PC-3 (cell line): ENCODE results near the gene CD28. TPM values are rescaled to one million over a fixed set of nuclear protein-coding genes. Genes with fewer than 3 reads are reported as not detected.
A peak's percentile ranks its signal among the peaks of the same experiment; 100 is the strongest.

Experiments
- ATAC-seq: fragments of 200-7000 bp; cut with Tn5 transposase; 2 replicates; pipeline ENCODE4 v1.9.1; 2020; ENCODE audit warnings: mild to moderate bottlenecking, moderate library complexity
- BruUV-seq: library from RNA; stranded (reverse); fragments of 400-500 nt; replicated peaks from 2 replicates; lab custom pipeline; 2021; lab: Mats Ljungman, UMichigan
- CTCF ChIA-PET: fragments of 300-600 bp; sonication (Branson Sonifier 250); formaldehyde crosslinking; loops from one replicate; lab custom pipeline; 2022; ENCODE audit warnings: antibody characterized with exemption; lab: Charles Lee
- POLR2A ChIA-PET: fragments of 300-600 bp; sonication (Branson Sonifier 250); formaldehyde crosslinking; loops from one replicate; lab custom pipeline; 2022; ENCODE audit warnings: antibody characterized with exemption; ENCODE audit not compliant: unreplicated experiment; lab: Charles Lee
- DNase-seq: peaks from one replicate; pipeline ENCODE4 v3.0.0-alpha.2; 2015
- H2AFZ ChIP-seq: fragments of 300-600 bp; sonication (generic); 2 replicates; pipeline ENCODE4 v1.6.0; 2016; ENCODE audit warnings: antibody characterized with exemption, low read length
- H3F3A ChIP-seq: fragments of 300-600 bp; sonication (generic); one replicate; pipeline ENCODE4 v1.6.0; 2017; ENCODE audit warnings: antibody characterized with exemption, low read length, control low read depth, mild to moderate bottlenecking; ENCODE audit not compliant: unreplicated experiment
- H3K27ac ChIP-seq: fragments of 300-600 bp; sonication (generic); 2 replicates; pipeline ENCODE4 v1.5.1; 2016; ENCODE audit warnings: mild to moderate bottlenecking, low read length
- H3K27me3 ChIP-seq: fragments of 300-600 bp; sonication (generic); 2 replicates; pipeline ENCODE4 v1.6.1; 2016; ENCODE audit warnings: low read length, mixed read lengths
- H3K36me3 ChIP-seq: fragments of 300-600 bp; sonication (generic); 2 replicates; pipeline ENCODE4 v1.6.1; 2016; ENCODE audit warnings: low read depth, mixed run types, low read length, mixed read lengths
- H3K4me1 ChIP-seq: fragments of 300-600 bp; sonication (generic); 2 replicates; pipeline ENCODE4 v1.5.1; 2016; ENCODE audit warnings: low read length; ENCODE audit not compliant: insufficient read depth
- H3K4me2 ChIP-seq: fragments of 300-600 bp; sonication (generic); 2 replicates; pipeline ENCODE4 v1.6.0; 2016; ENCODE audit warnings: low read length
- H3K4me3 ChIP-seq: fragments of 300-600 bp; sonication (generic); 2 replicates; pipeline ENCODE4 v1.5.1; 2016; ENCODE audit warnings: mild to moderate bottlenecking, low read length, mixed read lengths
- H3K79me2 ChIP-seq: fragments of 300-600 bp; sonication (generic); 2 replicates; pipeline ENCODE4 v1.6.1; 2017; ENCODE audit warnings: low read length, mixed read lengths
- H3K9ac ChIP-seq: fragments of 300-600 bp; sonication (generic); 2 replicates; pipeline ENCODE4 v1.6.0; 2016; ENCODE audit warnings: mild to moderate bottlenecking, low read length
- H3K9me2 ChIP-seq: fragments of 300-600 bp; sonication (generic); replicated peaks from 2 replicates; pipeline ENCODE4 v1.6.1; 2016; ENCODE audit warnings: mixed run types, low read length, mixed read lengths
- H3K9me3 ChIP-seq: fragments of 300-600 bp; sonication (generic); 2 replicates; pipeline ENCODE4 v1.6.1; 2016; ENCODE audit warnings: low read length, mixed read lengths
- H4K20me1 ChIP-seq: fragments of 300-600 bp; sonication (generic); 2 replicates; pipeline ENCODE4 v1.6.1; 2016; ENCODE audit warnings: low read length, mixed read lengths
- EZH2 ChIP-seq: fragments of 300-600 bp; sonication (generic); IDR thresholded peaks from one replicate; pipeline ENCODE4 v1.6.1; 2017; ENCODE audit warnings: antibody characterized with exemption, mild to moderate bottlenecking, low read length; ENCODE audit not compliant: unreplicated experiment
- EZH2phosphoT487 ChIP-seq: fragments of 300-600 bp; sonication (generic); IDR thresholded peaks from 2 replicates; pipeline ENCODE4 v1.6.1; 2018; ENCODE audit warnings: mild to moderate bottlenecking, antibody characterized with exemption, low read length, borderline replicate concordance
- intact Hi-C: fragments of 100-400 bp; cut with micrococcal nuclease; formaldehyde crosslinking; loops from 2 replicates; pipeline ENCODE4 v1.9.0; 2023
- total RNA-seq: library from RNA; depleted of rRNA; stranded (reverse); fragments of >200 nt; gene quantifications from 2 replicates; pipeline ENCODE4 v1.2.3, GENCODE V29; 2014
- TF ChIP-seq, protein P1 (sequence below): fragments of 300-600 bp; sonication (generic); conservative IDR thresholded peaks from 2 replicates; pipeline ENCODE4 v1.5.1; 2017; ENCODE audit warnings: antibody characterized with exemption, low read depth, mild to moderate bottlenecking, low read length

Gene CD28
- total RNA-seq, 1 experiment from 2014 or later, result not detected

DNA sequence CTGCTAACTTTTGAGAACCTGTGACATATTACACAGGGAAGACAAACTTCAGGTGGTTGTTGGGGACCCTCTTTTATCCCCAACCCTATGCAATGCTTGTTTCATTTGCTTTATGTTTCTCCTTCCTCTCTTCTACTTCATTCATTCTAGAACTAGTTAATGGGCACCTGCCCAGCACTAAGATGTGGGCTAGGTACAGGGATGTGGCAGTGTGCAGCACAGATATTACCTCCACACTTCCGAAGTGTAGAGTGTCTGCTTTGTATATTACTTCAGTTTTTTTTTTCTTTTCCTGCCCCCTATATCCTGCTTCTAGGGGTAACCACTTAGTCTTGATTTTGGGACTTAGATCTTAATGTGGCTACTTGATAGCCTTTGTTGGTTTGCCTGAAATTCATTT, 35.1 kb downstream of the CD28 start:
- Histone ChIP-seq H3K4me1 (peaks cover 23% of the 10 kb centered on the region), H3F3A (no peaks in the 10 kb centered on the region), H3K9ac (no peak overlapping the region), H3K27ac (no peak overlapping the region), H3K4me3 (no peak overlapping the region), H3K36me3 (no peaks in the 10 kb centered on the region), H2AFZ (no peak overlapping the region), H3K4me2 (no peak overlapping the region), H3K27me3 (no peaks in the 10 kb centered on the region), H3K9me3 (no peaks in the 10 kb centered on the region), H3K9me2 (no peaks in the 10 kb centered on the region), H4K20me1 (no peaks in the 10 kb centered on the region), H3K79me2 (no peaks in the 10 kb centered on the region)
- TF ChIP-seq, protein P1, sequence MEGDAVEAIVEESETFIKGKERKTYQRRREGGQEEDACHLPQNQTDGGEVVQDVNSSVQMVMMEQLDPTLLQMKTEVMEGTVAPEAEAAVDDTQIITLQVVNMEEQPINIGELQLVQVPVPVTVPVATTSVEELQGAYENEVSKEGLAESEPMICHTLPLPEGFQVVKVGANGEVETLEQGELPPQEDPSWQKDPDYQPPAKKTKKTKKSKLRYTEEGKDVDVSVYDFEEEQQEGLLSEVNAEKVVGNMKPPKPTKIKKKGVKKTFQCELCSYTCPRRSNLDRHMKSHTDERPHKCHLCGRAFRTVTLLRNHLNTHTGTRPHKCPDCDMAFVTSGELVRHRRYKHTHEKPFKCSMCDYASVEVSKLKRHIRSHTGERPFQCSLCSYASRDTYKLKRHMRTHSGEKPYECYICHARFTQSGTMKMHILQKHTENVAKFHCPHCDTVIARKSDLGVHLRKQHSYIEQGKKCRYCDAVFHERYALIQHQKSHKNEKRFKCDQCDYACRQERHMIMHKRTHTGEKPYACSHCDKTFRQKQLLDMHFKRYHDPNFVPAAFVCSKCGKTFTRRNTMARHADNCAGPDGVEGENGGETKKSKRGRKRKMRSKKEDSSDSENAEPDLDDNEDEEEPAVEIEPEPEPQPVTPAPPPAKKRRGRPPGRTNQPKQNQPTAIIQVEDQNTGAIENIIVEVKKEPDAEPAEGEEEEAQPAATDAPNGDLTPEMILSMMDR, result no peak
- TF ChIP-seq EZH2phosphoT487 (no peak), EZH2 (no peak)
- DNase-seq (no peak), ATAC-seq (no peak)
- CTCF ChIA-PET, result no interaction called here
- no TSS peak for BruUV-seq
- intact Hi-C loops, result no loop called here
- POLR2A ChIA-PET, result interaction anchor here (0.6 kb wide), 1 partner anchor 42 kb away, joined by 3 read pairs; no protein-coding TSS in a partner anchor

GRCh38 chr2:203743441-203743981, 37.1 kb downstream of the CD28 start:
- Histone ChIP-seq H3K27me3 (no peaks in the 10 kb centered on the region), H3F3A (no peaks in the 10 kb centered on the region), H3K27ac (no peak overlapping the region), H3K79me2 (no peaks in the 10 kb centered on the region), H3K4me2 (peak overlapping the region; percentile 26), H3K9ac (no peak overlapping the region), H3K9me3 (no peaks in the 10 kb centered on the region), H3K4me3 (no peak overlapping the region), H4K20me1 (no peaks in the 10 kb centered on the region), H2AFZ (peak overlapping the region; percentile 43; the same call in 1 of the 2 replicates), H3K9me2 (no peaks in the 10 kb centered on the region), H3K36me3 (no peaks in the 10 kb centered on the region), H3K4me1 (peaks cover 13% of the 10 kb centered on the region)
- BruUV-seq, result no TSS peak
- ChIA-PET POLR2A (no interaction called here), CTCF (no interaction called here)
- intact Hi-C loops, result no loop called here
- ATAC-seq (no peak), DNase-seq (no peak)
- TF ChIP-seq EZH2 (no peak), EZH2phosphoT487 (no peak)
- TF ChIP-seq, protein P1, result no peak

DNA sequence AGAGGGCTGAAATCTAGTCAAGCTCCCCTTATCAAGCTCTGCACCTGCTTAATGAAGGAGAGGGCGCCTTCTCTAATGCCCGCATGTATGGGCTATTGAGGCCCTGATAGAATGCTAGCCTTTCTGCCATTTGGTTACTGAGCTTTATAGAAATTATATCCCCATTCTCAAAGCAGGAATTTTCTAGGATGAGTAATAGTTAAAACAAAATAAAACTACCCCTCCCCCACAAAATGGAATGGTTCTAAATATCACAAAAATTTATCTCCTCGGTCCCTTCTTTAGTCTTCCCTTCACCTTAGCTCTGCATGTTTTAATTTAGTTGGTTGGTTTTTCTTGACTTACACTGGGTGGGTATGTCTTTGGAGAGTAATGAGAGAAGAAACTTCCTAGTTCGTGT, 37.7 kb downstream of the CD28 start:
- ChIA-PET CTCF (no interaction called here), POLR2A (no interaction called here)
- no peaks in the 10 kb centered on the region for H3F3A ChIP-seq
- no peaks in the 10 kb centered on the region for H3K36me3 ChIP-seq
- no peaks in the 10 kb centered on the region for H3K79me2 ChIP-seq
- DNase-seq (peak; percentile 53), ATAC-seq (peak; percentile 40)
- no peak overlapping the region for H3K9ac ChIP-seq
- H3K27ac ChIP-seq, result no peak overlapping the region
- intact Hi-C loops, result no loop called here
- peak overlapping the region; percentile 43; the same call in 1 of the 2 replicates for H2AFZ ChIP-seq
- BruUV-seq, result no TSS peak
- H3K27me3 ChIP-seq, result no peaks in the 10 kb centered on the region
- H3K9me3 ChIP-seq, result no peaks in the 10 kb centered on the region
- no peaks in the 10 kb centered on the region for H3K9me2 ChIP-seq
- H3K4me2 ChIP-seq, result peak overlapping the region; percentile 26
- TF ChIP-seq EZH2phosphoT487 (no peak), EZH2 (no peak)
- TF ChIP-seq, protein P1, result no peak
- no peak overlapping the region for H3K4me3 ChIP-seq
- H4K20me1 ChIP-seq, result no peaks in the 10 kb centered on the region
- H3K4me1 ChIP-seq, result peaks cover 13% of the 10 kb centered on the region
